GM10266 (cell line): Measurements from ENCODE around the gene NDUFC2.
A peak's percentile ranks its signal among the peaks of the same experiment; 100 is the strongest.

Experiments
- DNase-seq: peaks from one replicate; pipeline ENCODE4 v3.0.0; 2012; ENCODE audit errors: extremely low spot score
- CTCF ChIP-seq: IDR thresholded peaks from 2 replicates; pipeline ENCODE4 v1.5.1; 2012; ENCODE audit warnings: mild to moderate bottlenecking, low read depth; ENCODE audit not compliant: control insufficient read depth, insufficient read depth; ENCODE audit errors: missing control alignments

Gene NDUFC2

GRCh38 chr11:78040691-78041379 is 38.8 kb downstream of the NDUFC2 start:
- TF ChIP-seq CTCF: no peak

GRCh38 chr11:78039919-78040671 is 39.6 kb downstream of the NDUFC2 start:
- TF ChIP-seq CTCF: no peak
- DNase-seq: peak; percentile 66

More at GRCh38 chr11:78040691-78041379, 38.8 kb downstream of the NDUFC2 start:
- DNase-seq: no peak

GRCh38 chr11:78039391-78039918 is 40.2 kb downstream of the NDUFC2 start:
- TF ChIP-seq CTCF: no peak
- no peak for DNase-seq

GRCh38 chr11:78038697-78039313 is 40.9 kb downstream of the NDUFC2 start:
- no peak for DNase-seq
- TF ChIP-seq CTCF: no peak

- no peak for TF ChIP-seq CTCF
- DNase-seq: no peak
Observed at GRCh38 chr11:78037825-78038620, 41.6 kb downstream of the NDUFC2 start.

- DNase-seq: no peak
- TF ChIP-seq CTCF: no peak
Observed at GRCh38 chr11:78037056-78037455, 42.6 kb downstream of the NDUFC2 start.
